HPDE6-E6E7 (cell line): ENCODE data around the gene TAS2R42.

Experiments
- DNase-seq: peaks from one replicate; pipeline ENCODE4 v3.0.0; 2011; ENCODE audit warnings: missing footprints; ENCODE audit errors: extremely low spot score

Gene TAS2R42, protein sequence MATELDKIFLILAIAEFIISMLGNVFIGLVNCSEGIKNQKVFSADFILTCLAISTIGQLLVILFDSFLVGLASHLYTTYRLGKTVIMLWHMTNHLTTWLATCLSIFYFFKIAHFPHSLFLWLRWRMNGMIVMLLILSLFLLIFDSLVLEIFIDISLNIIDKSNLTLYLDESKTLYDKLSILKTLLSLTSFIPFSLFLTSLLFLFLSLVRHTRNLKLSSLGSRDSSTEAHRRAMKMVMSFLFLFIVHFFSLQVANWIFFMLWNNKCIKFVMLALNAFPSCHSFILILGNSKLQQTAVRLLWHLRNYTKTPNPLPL

DNA sequence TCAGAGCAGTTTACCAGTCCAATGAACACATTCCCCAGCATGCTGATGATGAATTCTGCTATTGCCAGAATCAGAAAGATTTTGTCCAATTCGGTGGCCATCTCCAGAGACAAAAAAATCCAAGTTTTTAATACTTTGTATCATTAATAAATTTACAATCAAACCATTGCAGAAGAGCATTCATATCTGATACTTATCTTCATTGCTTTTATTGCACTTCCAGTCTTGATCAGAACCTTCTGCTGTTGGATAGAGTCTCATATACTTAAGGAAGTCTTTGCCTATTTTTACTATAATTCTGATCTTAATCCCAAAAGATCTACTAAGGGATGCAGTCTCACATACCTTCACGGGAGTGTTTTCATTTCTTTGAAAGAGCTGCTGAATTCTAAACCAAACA, at the start of gene TAS2R42:
TSS of gene TAS2R42 (minus strand) at position 101 of the 400 bp plus-strand sequence. CDS start at position 101, 0 bp downstream.
- DNase-seq = no peak

DNA sequence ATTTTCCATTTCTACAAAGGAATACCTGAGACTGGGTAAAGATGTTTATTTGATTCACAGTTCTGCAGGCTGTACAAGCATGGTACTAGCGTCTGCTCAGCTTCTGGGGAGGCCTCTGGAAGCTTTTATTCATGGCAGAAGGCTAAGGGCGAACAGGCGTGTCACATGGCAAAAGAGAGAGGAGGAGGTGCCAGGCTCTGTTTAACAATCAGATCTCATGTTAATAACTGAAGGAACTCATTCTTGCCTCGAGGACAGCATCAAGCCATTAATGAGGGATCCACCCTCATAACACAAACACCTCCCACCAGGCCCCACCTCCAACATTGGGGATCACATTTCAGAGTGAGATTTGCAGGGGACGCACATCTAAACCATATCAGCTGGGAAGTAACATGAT, 46.8 kb upstream of the TAS2R42 start:
- DNase-seq = no peak

DNA sequence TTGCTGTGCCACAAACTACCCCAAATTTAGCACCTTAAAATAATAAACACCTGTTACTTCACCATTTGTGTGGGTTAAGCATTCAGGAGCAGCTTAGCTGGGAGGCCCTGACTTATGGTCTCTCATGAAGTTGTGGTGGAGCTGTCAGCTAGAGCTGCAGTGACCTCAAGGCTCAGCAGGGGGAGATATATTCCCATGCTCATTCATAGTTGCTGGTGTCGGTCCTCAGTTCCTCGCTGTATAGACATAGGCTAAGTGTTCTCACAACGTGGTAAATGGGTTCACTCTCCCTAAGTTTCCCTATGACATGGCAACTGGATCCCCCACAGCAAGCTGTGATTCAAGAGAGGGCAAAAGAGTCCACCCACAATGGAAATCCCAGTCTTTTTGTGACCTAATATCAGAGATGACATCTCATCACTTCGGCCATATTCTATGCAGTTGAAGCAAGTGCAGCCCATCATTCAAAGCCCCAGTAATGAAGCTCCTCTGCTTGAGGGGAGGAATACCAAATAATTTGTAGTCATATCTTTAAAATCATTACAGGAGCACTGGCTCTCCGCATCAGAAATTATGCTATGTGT, 41.7 kb upstream of the TAS2R42 start:
- DNase-seq = peak; percentile 36

GRCh38 chr12:11227373-11227772, 40.6 kb upstream of the TAS2R42 start:
- DNase-seq = no peak

DNA sequence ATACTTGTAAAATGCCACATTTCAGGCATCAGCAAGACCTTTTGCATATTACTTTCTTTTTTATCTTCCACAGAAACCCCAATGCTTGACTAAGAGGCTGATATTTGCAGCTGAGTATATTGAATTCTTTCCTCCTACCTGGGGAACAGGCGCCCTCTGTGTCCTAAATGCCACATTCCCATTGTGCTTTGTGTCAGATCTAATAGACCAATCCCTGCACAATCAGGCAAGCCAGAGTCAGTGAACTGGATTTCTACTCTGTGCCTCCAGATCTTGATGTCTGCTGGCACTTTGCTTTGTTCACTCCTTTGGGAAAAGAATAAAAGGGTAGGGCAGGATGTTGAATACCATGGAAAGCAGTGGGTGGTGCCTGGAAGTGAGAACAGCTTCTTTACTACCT, 22.4 kb upstream of the TAS2R42 start:
- no peak for DNase-seq

- no peak for DNase-seq
These were observed 17.4 kb upstream of the TAS2R42 start for GRCh38 chr12:11204173-11204572.

DNA sequence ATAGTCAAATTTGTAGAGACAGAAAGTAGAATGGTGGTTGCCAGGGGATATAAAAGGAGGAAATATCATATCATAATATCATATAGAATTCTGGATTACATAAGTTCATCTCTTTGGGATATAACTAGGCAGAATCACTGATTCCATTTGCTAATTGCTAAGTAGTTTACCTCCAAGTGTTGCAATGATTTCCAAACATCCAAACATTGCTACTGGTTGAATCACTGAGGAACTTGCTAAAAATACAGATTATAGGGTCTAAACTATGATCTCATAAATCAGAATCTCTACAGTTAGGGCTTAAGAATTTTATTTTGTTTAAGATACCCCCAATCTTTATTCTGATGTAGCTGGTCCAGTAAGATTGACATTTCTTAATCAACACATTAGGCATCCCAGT, 16.1 kb upstream of the TAS2R42 start:
- no peak for DNase-seq

- no peak for DNase-seq
These were observed 3.7 kb downstream of the TAS2R42 start for GRCh38 chr12:11183011-11183410.

GRCh38 chr12:11182529-11182928, 4.2 kb downstream of the TAS2R42 start:
- no peak for DNase-seq

- no peak for DNase-seq
These were observed 8.5 kb downstream of the TAS2R42 start for GRCh38 chr12:11178250-11178649.

DNA sequence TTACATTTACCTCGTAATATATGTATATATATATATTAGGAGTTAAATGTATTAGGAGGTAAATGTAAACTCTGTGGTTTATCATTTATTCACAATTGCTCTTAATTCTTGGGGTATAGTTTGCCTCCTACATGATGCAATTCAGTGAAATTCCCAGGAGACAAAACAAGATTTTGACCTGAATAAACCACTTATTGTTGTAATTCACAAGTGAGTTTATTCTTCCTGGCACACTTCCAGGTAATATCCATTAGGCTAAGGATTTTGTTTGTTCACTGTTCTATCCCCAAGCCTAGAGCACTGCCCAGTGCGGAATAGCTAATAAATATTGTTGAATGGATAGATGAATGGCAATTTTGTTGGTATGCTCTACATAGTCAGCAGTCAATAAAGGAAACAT, 12.7 kb downstream of the TAS2R42 start:
- no peak for DNase-seq

DNA sequence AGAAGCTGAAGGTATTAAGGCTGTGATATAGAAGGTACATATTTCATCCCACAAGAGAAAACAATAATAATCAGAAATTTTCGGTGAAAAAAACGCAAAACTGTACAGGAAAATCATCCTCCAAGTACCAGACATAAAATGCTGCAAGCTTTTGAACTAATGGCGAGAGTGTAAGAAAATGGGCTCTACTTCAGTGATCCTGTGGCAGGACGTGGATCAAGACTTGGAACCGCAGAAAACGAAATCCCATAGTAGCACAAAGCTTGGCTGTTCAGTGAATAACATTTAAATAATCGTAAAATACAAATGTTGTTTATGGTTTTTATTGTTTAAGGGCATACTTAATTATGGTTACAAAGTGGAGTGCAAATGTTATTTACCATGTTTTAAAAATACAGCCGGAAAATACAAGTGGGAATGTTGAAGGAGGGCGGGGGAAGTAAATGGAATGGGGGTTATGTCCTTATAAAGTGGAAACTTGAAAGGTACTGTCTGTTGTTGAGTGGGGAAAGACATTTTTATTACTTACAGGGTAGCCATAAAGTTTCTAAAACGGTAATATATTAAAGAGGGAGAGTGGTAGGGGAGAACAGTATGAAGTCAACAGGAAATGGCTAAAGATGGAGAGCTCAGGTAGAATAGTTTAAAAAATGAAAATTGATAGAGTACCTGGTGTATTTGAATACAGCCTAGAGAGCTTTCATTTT, 14.6 kb downstream of the TAS2R42 start:
- no peak for DNase-seq

DNA sequence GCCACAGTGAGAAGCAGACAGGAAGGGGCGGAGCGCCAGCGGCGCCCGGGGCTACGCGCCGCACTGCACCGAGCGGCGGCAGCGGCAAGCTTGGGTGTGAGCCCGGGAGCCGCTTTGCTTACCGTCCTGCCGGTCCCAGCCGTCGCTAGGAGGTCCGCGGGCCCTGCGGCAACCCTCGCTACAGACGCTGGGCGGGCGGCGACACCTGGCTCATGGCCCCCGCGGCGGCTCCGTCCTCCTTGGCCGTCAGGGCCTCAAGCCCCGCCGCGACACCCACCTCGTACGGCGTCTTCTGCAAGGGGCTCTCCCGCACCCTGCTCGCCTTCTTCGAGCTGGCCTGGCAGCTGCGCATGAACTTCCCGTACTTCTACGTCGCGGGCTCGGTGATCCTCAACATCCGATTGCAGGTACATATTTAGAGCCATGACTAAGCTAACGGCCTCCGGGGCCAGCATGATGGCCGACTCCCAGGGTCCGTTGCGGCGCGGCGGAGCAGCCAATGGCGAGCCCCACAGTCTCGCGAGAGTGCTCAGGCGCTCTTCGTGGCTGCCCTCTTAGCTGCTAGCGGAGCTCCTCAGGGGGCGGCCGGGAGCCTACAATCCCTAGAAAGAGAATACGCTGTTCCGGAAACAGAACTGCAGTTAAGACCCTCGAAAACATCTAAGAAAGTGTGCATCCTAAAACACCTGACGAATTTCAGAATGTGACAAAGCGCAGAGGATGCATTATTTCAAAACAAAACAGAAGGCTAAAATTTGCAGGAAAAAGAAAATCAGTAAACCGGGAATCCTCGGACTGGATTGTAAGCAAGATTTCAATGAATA, 15.4 kb downstream of the TAS2R42 start, which contains the start of gene SMIM10L1:
TSS of gene SMIM10L1 (plus strand) at position 50 of the 824 bp plus-strand sequence. CDS start at position 213, 163 bp downstream.
- DNase-seq = peak; percentile 91

DNA sequence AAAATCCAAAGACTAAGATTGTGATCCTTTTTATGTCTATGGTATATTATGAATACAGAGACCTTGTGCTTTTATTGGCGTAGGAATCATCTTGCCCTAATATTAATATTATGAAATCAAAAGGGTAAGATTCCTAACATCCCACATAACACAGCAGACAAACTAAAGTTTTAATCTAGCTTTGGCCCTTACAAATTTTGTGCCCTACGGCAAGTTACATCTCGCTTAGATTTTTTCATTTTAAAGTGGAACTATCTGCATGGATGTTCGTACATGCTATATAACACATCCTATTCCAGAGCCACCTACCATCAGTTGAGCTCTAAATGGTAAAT, 16.0 kb downstream of the TAS2R42 start:
- no peak for DNase-seq

DNA sequence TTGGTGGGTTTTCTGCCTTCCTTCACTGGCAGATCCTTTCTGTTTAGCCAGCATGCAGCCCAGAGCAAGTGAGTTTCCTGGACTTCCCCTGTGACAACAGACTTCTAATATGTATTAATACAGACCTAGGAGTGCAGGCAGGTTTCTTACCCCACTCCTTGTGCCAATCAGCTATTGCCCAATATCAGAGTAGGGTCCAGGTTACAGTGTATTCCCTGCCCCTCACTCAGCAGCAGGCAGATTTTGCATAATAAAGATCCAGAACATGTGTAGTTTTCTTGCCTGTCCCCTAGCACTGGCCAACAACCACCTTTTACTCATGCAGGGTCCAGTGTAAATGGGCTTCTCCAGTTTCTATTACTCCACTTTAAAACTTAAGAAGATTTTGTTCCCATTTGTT, 20.4 kb downstream of the TAS2R42 start:
- DNase-seq = no peak

DNA sequence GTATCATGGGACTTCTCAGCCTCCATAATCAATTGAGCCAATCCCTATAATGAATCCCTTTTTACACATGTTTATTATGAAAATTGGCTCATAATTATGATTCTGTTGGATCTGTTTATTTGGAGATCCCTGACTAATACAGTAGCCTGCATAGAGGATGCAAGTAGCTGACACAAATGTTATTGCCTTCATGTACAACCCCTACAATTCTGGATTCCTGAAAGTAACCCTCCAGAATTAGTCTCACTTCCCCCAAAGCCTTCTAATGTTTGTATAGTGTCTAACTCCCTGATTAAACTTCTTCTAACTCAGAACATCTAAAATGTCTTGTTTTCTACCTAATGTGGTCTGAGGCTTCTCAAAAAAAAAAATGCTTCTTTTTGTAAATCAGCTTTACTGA, 22.4 kb downstream of the TAS2R42 start:
- no peak for DNase-seq

GRCh38 chr12:11162502-11162901, 24.2 kb downstream of the TAS2R42 start:
- no peak for DNase-seq

DNA sequence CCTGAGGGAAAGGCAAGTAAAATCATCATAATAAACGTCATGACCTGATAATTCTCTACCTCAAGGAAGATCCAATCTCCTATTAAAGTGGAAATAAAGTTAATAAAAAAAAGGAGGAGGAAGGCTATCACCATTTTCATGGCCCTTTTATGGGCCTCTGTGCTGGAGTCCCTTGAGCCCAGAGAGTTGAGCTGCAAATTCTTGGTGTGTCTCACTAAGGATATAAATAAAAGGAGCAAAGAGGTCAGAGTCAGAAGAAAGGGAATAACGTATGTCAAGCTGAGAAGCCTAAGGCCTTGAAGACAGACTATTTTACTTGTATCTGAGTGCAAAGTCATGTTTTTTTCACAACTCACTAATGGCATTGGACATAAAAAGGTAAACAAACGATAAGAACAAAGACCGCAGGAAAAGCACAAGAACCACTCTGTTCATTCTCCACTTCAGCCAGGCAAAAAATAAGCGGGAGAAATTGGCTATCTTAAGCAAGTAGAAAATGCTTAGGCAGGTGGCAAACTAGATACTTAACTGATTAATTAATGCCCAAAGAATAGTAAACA, 27.8 kb downstream of the TAS2R42 start:
- no peak for DNase-seq

- DNase-seq = no peak
These were observed 32.3 kb downstream of the TAS2R42 start for GRCh38 chr12:11154400-11154925.

DNA sequence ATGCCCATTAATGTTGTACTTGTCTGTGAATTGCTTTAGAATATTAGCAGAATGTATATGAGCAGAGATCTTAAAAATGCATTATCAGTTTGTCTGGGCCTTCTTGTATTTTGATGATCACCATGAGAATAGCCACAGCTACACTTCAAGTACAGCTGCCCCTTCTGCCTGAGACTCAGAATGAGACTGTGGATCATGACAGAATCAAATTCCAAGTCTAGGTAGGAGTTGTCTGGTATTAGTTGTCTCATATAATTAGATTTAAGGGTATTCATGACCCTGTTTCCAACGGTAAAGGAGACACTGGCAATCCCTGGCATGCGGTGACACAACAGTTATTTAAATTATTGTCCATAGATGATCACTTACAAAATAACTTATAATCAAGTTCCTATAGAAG, 34.0 kb downstream of the TAS2R42 start:
- no peak for DNase-seq

- DNase-seq = no peak
These were observed 35.9 kb downstream of the TAS2R42 start for GRCh38 chr12:11150832-11151231.

DNA sequence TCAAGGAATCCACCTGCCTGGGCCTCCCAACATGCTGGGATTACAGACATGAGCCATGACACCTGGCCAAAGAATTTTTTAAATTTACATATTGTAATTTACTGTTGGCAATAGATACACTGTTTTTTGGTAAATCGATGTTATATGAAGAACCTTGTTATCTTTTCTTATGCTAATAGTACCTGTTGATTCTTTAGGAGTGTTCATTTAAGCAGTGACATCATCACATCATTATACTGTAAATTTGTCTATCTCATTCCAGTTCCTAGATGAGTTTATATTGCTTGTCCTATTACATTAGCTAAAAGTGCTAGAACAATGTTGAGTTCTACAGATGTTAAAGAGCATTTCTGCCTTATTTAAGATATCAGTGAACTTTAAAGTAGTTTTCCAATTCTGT, 39.3 kb downstream of the TAS2R42 start:
- no peak for DNase-seq
